GM12878 (cell line): Measurements from ENCODE around the gene MCTP2. TPM values are rescaled to one million over a fixed set of nuclear protein-coding genes. Genes with fewer than 3 reads are reported as not detected.

Source experiments
- ATAC-seq: fragments of 200-7000 bp; cut with Tn5 transposase; 3 replicates; pipeline ENCODE4 v1.9.1; 2020; ENCODE audit warnings: mild to moderate bottlenecking, moderate library complexity
- BruUV-seq: library from RNA; stranded (reverse); fragments of 400-500 nt; replicated peaks from 2 replicates; lab custom pipeline; 2021; lab: Mats Ljungman, UMichigan
- CTCF ChIA-PET: fragments of 300-600 bp; sonication (Branson Sonifier 250); formaldehyde crosslinking; extraction: SDS; loops from one replicate; lab custom pipeline; 2021; ENCODE audit warnings: inconsistent platforms; lab: Yijun Ruan, JAX
- POLR2A ChIA-PET: fragments of 350-600 bp; formaldehyde crosslinking; extraction: SDS; loops from one replicate; lab custom pipeline; 2021; ENCODE audit warnings: inconsistent platforms; lab: Charles Lee
- RAD21 ChIA-PET: fragments of 300-600 bp; sonication (Branson Sonifier 250); formaldehyde crosslinking; loops from one replicate; lab custom pipeline; 2023; ENCODE audit warnings: antibody characterized with exemption; ENCODE audit not compliant: unreplicated experiment; lab: Charles Lee
- SMC1A ChIA-PET: fragments of 300-600 bp; sonication (Branson Sonifier 250); formaldehyde crosslinking; loops from one replicate; lab custom pipeline; 2023; ENCODE audit not compliant: unreplicated experiment, uncharacterized antibody; lab: Charles Lee
- DNase-seq: peaks from one replicate; pipeline ENCODE4 v3.0.0-alpha.2; 2011; ENCODE audit warnings: low read depth, low spot score
- FAIRE-seq: peaks from 3 replicates; lab custom pipeline; 2011; peaks lifted over from hg19 to GRCh38; lab: Jason Lieb, UNC
- H2AFZ ChIP-seq: 2 replicates; pipeline ENCODE4 v1.6.0; 2011; ENCODE audit warnings: low read depth, low read length, control low read depth; ENCODE audit not compliant: control insufficient read depth
- H3K27ac ChIP-seq: 2 replicates; pipeline ENCODE4 v1.5.1; 2011; ENCODE audit warnings: control low read depth; ENCODE audit not compliant: control insufficient read depth, insufficient read depth
- H3K27me3 ChIP-seq, 2 experiments: replicated peaks in 1 of 2; 2 replicates each; pipeline versions ENCODE4 v1.6.0 to v1.6.1; 2011; ENCODE audit warnings: low read length in 1 of 2; ENCODE audit not compliant: control insufficient read depth in 2 of 2, insufficient read depth in 2 of 2
- H3K36me3 ChIP-seq, 2 experiments: 2 replicates each; pipeline ENCODE4 v1.5.1; 2011; ENCODE audit warnings: low read length in 1 of 2; ENCODE audit not compliant: control insufficient read depth in 2 of 2, insufficient read depth in 2 of 2
- H3K4me1 ChIP-seq: 2 replicates; pipeline ENCODE4 v1.6.1; 2011; ENCODE audit warnings: mild to moderate bottlenecking, low read length, moderate library complexity, mixed read lengths; ENCODE audit not compliant: control insufficient read depth, insufficient read depth
- H3K4me2 ChIP-seq: 2 replicates; pipeline ENCODE4 v1.6.0; 2011; ENCODE audit warnings: control low read depth; ENCODE audit not compliant: control insufficient read depth, insufficient read depth
- H3K4me3 ChIP-seq: fragments of 200-600 bp; sonication (generic); 2 replicates; pipeline ENCODE4 v1.5.1; 2016
- H3K79me2 ChIP-seq: 2 replicates; pipeline ENCODE4 v1.6.0; 2011; ENCODE audit warnings: low read length; ENCODE audit not compliant: control insufficient read depth, insufficient read depth
- H3K9ac ChIP-seq: 2 replicates; pipeline ENCODE4 v1.8.0; 2011; ENCODE audit warnings: low read length, control low read depth, mixed read lengths; ENCODE audit not compliant: control insufficient read depth, insufficient read depth
- H3K9me3 ChIP-seq: replicated peaks from 3 replicates; pipeline ENCODE4 v1.5.1; 2011; ENCODE audit warnings: mild to moderate bottlenecking, low read length; ENCODE audit not compliant: control insufficient read depth, insufficient read depth
- H4K20me1 ChIP-seq: 2 replicates; pipeline ENCODE4 v1.6.0; 2011; ENCODE audit not compliant: control insufficient read depth, insufficient read depth
- BCL11A ChIP-seq: IDR thresholded peaks from 2 replicates; pipeline ENCODE4 v1.6.1; 2011; ENCODE audit warnings: low read depth, low read length
- BCL3 ChIP-seq: IDR thresholded peaks from 2 replicates; pipeline ENCODE4 v1.6.1; 2011; ENCODE audit warnings: borderline replicate concordance, low read depth, mild to moderate bottlenecking, moderate library complexity, low read length; ENCODE audit not compliant: insufficient read depth, poor library complexity, severe bottlenecking
- CHD4 ChIP-seq: fragments of 200-600 bp; sonication (generic); IDR thresholded peaks from 2 replicates; pipeline ENCODE4 v1.6.1; 2016; ENCODE audit warnings: mild to moderate bottlenecking
- MYC ChIP-seq: IDR thresholded peaks from 2 replicates; pipeline ENCODE4 v1.6.1; 2011; ENCODE audit warnings: mild to moderate bottlenecking, low read length, moderate library complexity, inconsistent platforms; ENCODE audit not compliant: insufficient read depth, insufficient replicate concordance, insufficient read length, severe bottlenecking
- NFYA ChIP-seq: IDR thresholded peaks from 2 replicates; pipeline ENCODE4 v1.6.1; 2011; ENCODE audit warnings: low read depth, mild to moderate bottlenecking, low read length, improper control_type of control experiment, borderline replicate concordance
- NR2F1 ChIP-seq: fragments of 450-650 bp; conservative IDR thresholded peaks from 2 replicates; pipeline ENCODE4 v1.6.1; 2017; ENCODE audit warnings: mild to moderate bottlenecking
- SIX5 ChIP-seq: IDR thresholded peaks from 2 replicates; pipeline ENCODE4 v1.6.1; 2011; ENCODE audit warnings: mild to moderate bottlenecking, low read depth, low read length, moderate library complexity; ENCODE audit not compliant: severe bottlenecking
- SREBF2 ChIP-seq: IDR thresholded peaks from 2 replicates; pipeline ENCODE4 v1.6.1; 2012; ENCODE audit warnings: mild to moderate bottlenecking, low read length
- TCF12 ChIP-seq: IDR thresholded peaks from 2 replicates; pipeline ENCODE4 v1.6.1; 2011; ENCODE audit warnings: low read depth, mild to moderate bottlenecking, low read length
- in situ Hi-C: fragments of 300-500 bp; cut with MboI; formaldehyde crosslinking; loops from 9 replicates; pipeline ENCODE4 v1.14.3; 2018; ENCODE audit warnings: mixed read lengths
- intact Hi-C: fragments of 100-400 bp; cut with micrococcal nuclease; formaldehyde crosslinking; loops from one replicate; pipeline ENCODE4 v1.14.2; 2022; ENCODE audit not compliant: unreplicated experiment
- polyA plus RNA-seq, 11 experiments: library from polyadenylated mRNA; depleted of rRNA in 4 of 11; unstranded in 6 of 11; stranded (reverse) in 5 of 11; fragments of >200 nt; fragmentation: Nextera tagmentation in 4 of 11; fragmentation: Illumina TruSeq in 1 of 11; extraction: Ambion mirVana in 4 of 11; extraction: Trizol in 1 of 11; gene quantifications; 1 replicate in 1 of 11; 2 replicates in 10 of 11; pipeline versions ENCODE4 v1.2.1 to v1.2.3, GENCODE V29; 2011 to 2016; ENCODE audit warnings: inconsistent platforms in 2 of 11, missing spikeins in 2 of 11, low read depth in 1 of 11
- total RNA-seq, 4 experiments: library from RNA; depleted of rRNA in 3 of 4; stranded (reverse); fragments of >200 nt in 3 of 4; fragmentation: Illumina TruSeq in 1 of 4; extraction: Trizol in 1 of 4; gene quantifications; 2 replicates each; pipeline versions ENCODE4 v1.2.1 to v1.2.3, GENCODE V29; 2013 to 2021

The MCTP2 gene
- total and polyA plus RNA-seq, 10 of the 15 experiments (the other 5 are each of a cell fraction or from before 2014, with no cell fraction given): 0.24 to 48.5 (median 0.88) TPM

DNA sequence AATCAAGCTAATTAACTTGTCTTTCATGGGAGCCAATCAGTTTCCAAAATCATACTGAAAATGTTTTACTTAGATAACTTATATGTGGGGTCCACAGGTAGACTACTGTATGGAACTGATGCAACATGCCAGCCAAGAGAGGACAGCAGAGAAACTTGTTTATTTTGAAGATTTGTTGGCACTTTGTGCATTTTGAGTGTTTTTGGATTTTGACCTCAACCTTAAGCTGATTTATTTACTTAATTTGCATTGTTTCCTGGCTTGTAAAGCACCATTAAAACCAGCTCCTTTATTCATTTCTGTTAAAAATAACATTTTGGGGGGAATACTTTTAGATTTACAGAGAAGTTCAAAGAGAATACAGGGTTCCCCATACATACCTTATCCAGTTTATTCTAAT lies 166.6 kb downstream of the MCTP2 start:
- FAIRE-seq (no peak), ATAC-seq (no peak), DNase-seq (no peak)
- CTCF ChIA-PET: interaction anchor here (1.0 to 4.4 kb wide), 2 partner anchors 14 to 74 kb away, joined by 3 to 24 read pairs; no protein-coding TSS in a partner anchor
- Histone ChIP-seq H3K79me2 (no peaks in the 10 kb centered on the region), H2AFZ (no peak overlapping the region), H4K20me1 (no peaks in the 10 kb centered on the region), H3K9ac (no peak overlapping the region), H3K9me3 (no peaks in the 10 kb centered on the region), H3K27me3 (no peaks in the 10 kb centered on the region), H3K36me3 (no peaks in the 10 kb centered on the region), H3K27ac (no peak overlapping the region), H3K4me3 (no peak overlapping the region), H3K4me1 (no peaks in the 10 kb centered on the region), H3K4me2 (no peak overlapping the region)
- RAD21 ChIA-PET: no interaction called here
- TF ChIP-seq BCL11A: no peak
- TF ChIP-seq NFYA: no peak
- TF ChIP-seq BCL3: no peak
- no peak for TF ChIP-seq MYC
- TF ChIP-seq SIX5: no peak
- TF ChIP-seq NR2F1: no peak
- TF ChIP-seq CHD4: no peak
- TF ChIP-seq SREBF2: no peak
- TF ChIP-seq TCF12: no peak
- POLR2A ChIA-PET: no interaction called here
- no TSS peak for BruUV-seq
- intact Hi-C loops: no loop called here
- in situ Hi-C loops: no loop called here
- SMC1A ChIA-PET: interaction anchor here (1.7 to 2.4 kb wide), 2 partner anchors 10 to 11 kb away, joined by 5 to 18 read pairs; no protein-coding TSS in a partner anchor
